GM19455 (cell line): ENCODE data around the gene DICER1.
"Not testable (repeated sequence)": the region's sequence is repeated elsewhere in the genome, so short reads cannot be mapped to it uniquely, and the experiment has no call there.

Source experiments
- ATAC-seq: cut with Tn5 transposase; IDR thresholded peaks from one replicate; pipeline ENCODE4 v1.9.1; 2021; ENCODE audit not compliant: unreplicated experiment

Gene DICER1

GRCh38 chr14:95151561-95151960 lies 5.8 kb downstream of the DICER1 start:
- no peak for ATAC-seq

GRCh38 chr14:95150910-95151309 lies 6.4 kb downstream of the DICER1 start:
- ATAC-seq = no peak

- ATAC-seq = no peak
These were observed 7.9 kb downstream of the DICER1 start for GRCh38 chr14:95149441-95149840.

GRCh38 chr14:95147597-95147996 lies 9.7 kb downstream of the DICER1 start:
- no peak for ATAC-seq

- no peak for ATAC-seq
These were observed 11.1 kb downstream of the DICER1 start for GRCh38 chr14:95146079-95146771.

GRCh38 chr14:95144849-95145248 lies 12.5 kb downstream of the DICER1 start:
- no peak for ATAC-seq

- no peak for ATAC-seq
These were observed 13.3 kb downstream of the DICER1 start for GRCh38 chr14:95143808-95144620.

- ATAC-seq = no peak
These were observed 15.1 kb downstream of the DICER1 start for GRCh38 chr14:95142208-95142607.

- no peak for ATAC-seq
These were observed 15.6 kb downstream of the DICER1 start for GRCh38 chr14:95141684-95142083.

- ATAC-seq = no peak
These were observed 17.1 kb downstream of the DICER1 start for GRCh38 chr14:95140060-95140858.

- ATAC-seq = no peak
These were observed 18.5 kb downstream of the DICER1 start for GRCh38 chr14:95138876-95139275.

- not testable (repeated sequence) for ATAC-seq
These were observed 18.9 kb downstream of the DICER1 start for GRCh38 chr14:95138455-95138854.

GRCh38 chr14:95137804-95138167 lies 19.5 kb downstream of the DICER1 start:
- no peak for ATAC-seq

- ATAC-seq = no peak
These were observed 20.0 kb downstream of the DICER1 start for GRCh38 chr14:95137164-95137803.

GRCh38 chr14:95136631-95137030 lies 20.7 kb downstream of the DICER1 start:
- ATAC-seq = no peak

- ATAC-seq = no peak
These were observed 22.9 kb downstream of the DICER1 start for GRCh38 chr14:95134304-95134933.

- ATAC-seq = no peak
These were observed 24.0 kb downstream of the DICER1 start for GRCh38 chr14:95133282-95133681.

GRCh38 chr14:95132760-95133159 lies 24.6 kb downstream of the DICER1 start:
- ATAC-seq = no peak

GRCh38 chr14:95130549-95130948 lies 26.8 kb downstream of the DICER1 start:
- no peak for ATAC-seq

GRCh38 chr14:95128140-95128539 lies 29.2 kb downstream of the DICER1 start:
- no peak for ATAC-seq

- no peak for ATAC-seq
These were observed 29.8 kb downstream of the DICER1 start for GRCh38 chr14:95127531-95127911.
